ENCODE results near the gene KAT14. TPM values are rescaled to one million over a fixed set of nuclear protein-coding genes. Genes with fewer than 3 reads are reported as not detected.
"Not testable (repeated sequence)": the region's sequence is repeated elsewhere in the genome, so short reads cannot be mapped to it uniquely, and the experiment has no call there.

The KAT14 gene
- total RNA-seq, 1 experiment from 2014 or later = 24.1 TPM

DNA sequence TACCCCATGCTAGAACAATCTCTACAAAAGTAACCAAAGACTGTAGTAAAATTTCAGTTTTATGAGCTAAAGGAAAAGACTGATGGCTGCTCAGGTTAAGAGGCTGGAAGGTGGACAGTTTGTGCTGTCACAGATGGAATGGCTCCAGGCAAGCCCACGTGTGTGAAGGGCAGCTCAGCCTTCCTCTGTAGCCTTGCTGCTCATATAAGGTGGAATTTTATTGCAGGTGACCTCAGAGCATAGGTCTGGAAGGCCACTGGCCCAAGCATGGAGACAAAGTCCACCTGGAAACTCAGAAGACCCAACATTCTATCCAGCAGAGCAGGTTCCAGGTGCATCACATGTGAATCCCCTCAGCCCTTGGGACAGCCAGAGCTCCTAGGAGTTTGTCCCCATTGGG, 53.6 kb downstream of the KAT14 start:
- CTCF ChIA-PET = interaction anchor here (0.6 to 2.6 kb wide), 12 partner anchors 9 to 161 kb away, joined by 3 to 17 read pairs (median 4); no protein-coding TSS in a partner anchor
- H3K36me3 Mint-ChIP-seq = peaks cover 14% of the 10 kb centered on the region
- TF ChIP-seq, protein P1, sequence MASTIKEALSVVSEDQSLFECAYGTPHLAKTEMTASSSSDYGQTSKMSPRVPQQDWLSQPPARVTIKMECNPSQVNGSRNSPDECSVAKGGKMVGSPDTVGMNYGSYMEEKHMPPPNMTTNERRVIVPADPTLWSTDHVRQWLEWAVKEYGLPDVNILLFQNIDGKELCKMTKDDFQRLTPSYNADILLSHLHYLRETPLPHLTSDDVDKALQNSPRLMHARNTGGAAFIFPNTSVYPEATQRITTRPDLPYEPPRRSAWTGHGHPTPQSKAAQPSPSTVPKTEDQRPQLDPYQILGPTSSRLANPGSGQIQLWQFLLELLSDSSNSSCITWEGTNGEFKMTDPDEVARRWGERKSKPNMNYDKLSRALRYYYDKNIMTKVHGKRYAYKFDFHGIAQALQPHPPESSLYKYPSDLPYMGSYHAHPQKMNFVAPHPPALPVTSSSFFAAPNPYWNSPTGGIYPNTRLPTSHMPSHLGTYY (CRISPR knock-in tag; IDR thresholded peaks at IDR 0.05) = no peak
- TF ChIP-seq ZNF263 (CRISPR knock-in tag; IDR thresholded peaks at IDR 0.05; ENCODE audit: low read depth) (no peak), NFE2L1 (CRISPR knock-in tag; IDR thresholded peaks at IDR 0.05) (no peak), IRF2 (CRISPR knock-in tag; IDR thresholded peaks at IDR 0.05; ENCODE audit: borderline replicate concordance, low read depth) (no peak), ELF4 (CRISPR knock-in tag; IDR thresholded peaks at IDR 0.05; ENCODE audit: low read depth) (no peak), CREB1 (CRISPR knock-in tag; IDR thresholded peaks at IDR 0.05) (no peak), TCF7 (CRISPR knock-in tag; IDR thresholded peaks at IDR 0.05; ENCODE audit: low read depth) (no peak), ZNF219 (CRISPR knock-in tag; IDR thresholded peaks at IDR 0.05; ENCODE audit: borderline replicate concordance) (no peak), ZNF121 (CRISPR knock-in tag; IDR thresholded peaks at IDR 0.05) (no peak), ATF1 (CRISPR knock-in tag; IDR thresholded peaks at IDR 0.05) (no peak), TP53 (CRISPR knock-in tag; IDR thresholded peaks at IDR 0.05) (no peak), ESRRA (CRISPR knock-in tag; IDR thresholded peaks at IDR 0.05; ENCODE audit: borderline replicate concordance) (no peak)
- TF ChIP-seq, protein P2, sequence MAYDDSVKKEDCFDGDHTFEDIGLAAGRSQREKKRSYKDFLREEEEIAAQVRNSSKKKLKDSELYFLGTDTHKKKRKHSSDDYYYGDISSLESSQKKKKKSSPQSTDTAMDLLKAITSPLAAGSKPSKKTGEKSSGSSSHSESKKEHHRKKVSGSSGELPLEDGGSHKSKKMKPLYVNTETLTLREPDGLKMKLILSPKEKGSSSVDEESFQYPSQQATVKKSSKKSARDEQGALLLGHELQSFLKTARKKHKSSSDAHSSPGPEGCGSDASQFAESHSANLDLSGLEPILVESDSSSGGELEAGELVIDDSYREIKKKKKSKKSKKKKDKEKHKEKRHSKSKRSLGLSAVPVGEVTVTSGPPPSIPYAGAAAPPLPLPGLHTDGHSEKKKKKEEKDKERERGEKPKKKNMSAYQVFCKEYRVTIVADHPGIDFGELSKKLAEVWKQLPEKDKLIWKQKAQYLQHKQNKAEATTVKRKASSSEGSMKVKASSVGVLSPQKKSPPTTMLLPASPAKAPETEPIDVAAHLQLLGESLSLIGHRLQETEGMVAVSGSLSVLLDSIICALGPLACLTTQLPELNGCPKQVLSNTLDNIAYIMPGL (CRISPR knock-in tag; IDR thresholded peaks at IDR 0.05) = no peak
- POLR2A ChIA-PET = no interaction called here
- no peak for DNase-seq (ENCODE audit: low spot score)
- H3K4me1 Mint-ChIP-seq = no peaks in the 10 kb centered on the region
- no peak overlapping the region for H3K4me3 Mint-ChIP-seq
- no peaks in the 10 kb centered on the region for H3K9me3 Mint-ChIP-seq
- H3K27me3 Mint-ChIP-seq (ENCODE audit: low read depth) = no peaks in the 10 kb centered on the region
- ATAC-seq = no peak
- no peak overlapping the region for H3K27ac Mint-ChIP-seq

DNA sequence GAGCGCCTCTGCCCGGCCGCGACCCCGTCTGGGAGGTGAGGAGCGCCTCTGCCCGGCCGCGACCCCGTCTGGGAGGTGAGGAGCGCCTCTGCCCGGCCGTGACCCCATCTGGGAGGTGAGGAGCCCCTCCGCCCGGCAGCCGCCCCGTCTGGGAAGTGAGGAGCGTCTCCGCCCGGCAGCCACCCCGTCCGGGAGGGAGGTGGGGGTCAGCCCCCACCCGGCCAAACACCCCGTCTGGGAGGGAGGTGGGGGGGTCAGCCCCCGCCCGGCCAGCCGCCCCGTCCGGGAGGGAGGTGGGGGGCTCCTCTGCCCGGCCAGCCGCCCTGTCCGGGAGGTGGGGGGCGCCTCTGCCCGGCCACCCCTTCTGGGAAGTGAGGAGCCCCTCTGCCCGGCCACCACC, 56.8 kb downstream of the KAT14 start:
- ATAC-seq; POLR2A ChIA-PET; H3K4me1 Mint-ChIP-seq; DNase-seq (ENCODE audit: low spot score); CTCF ChIA-PET; H3K36me3 Mint-ChIP-seq; H3K9me3 Mint-ChIP-seq; H3K27ac Mint-ChIP-seq; H3K27me3 Mint-ChIP-seq (ENCODE audit: low read depth); H3K4me3 Mint-ChIP-seq: not testable (repeated sequence)

DNA sequence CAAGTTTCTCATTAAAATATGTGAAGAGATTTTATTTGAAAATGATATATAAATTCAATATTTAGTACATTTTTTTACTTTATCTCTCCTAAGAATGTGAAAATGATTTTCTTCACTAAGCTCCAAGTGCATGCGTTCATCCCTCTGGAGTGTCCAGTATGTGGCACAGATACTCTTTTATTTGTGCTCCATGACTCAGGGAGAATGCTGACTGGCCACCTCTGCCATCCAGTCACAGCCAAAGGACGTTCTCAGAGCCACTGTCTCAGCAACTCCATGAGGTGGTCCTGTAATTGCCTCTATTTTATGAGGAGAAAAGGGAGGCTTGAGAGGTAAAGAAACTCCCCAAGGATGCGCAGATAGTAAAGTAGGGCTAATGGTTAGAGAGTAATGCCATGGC, 58.3 kb downstream of the KAT14 start:
- Mint-ChIP-seq H3K27ac (no peak overlapping the region), H3K36me3 (peaks cover 5% of the 10 kb centered on the region; the same call in 1 of the 2 replicates), H3K4me3 (no peak overlapping the region), H3K9me3 (no peaks in the 10 kb centered on the region), H3K4me1 (no peaks in the 10 kb centered on the region), H3K27me3 (ENCODE audit: low read depth) (no peaks in the 10 kb centered on the region)
- ATAC-seq = no peak
- CTCF ChIA-PET = no interaction called here
- POLR2A ChIA-PET = no interaction called here
- TF ChIP-seq MXD4 (CRISPR knock-in tag; IDR thresholded peaks at IDR 0.05; ENCODE audit: borderline replicate concordance) (no peak), GRHL2 (CRISPR knock-in tag; IDR thresholded peaks at IDR 0.05; ENCODE audit: insufficient replicate concordance, severe bottlenecking) (no peak), NR3C1 (CRISPR knock-in tag; conservative IDR thresholded peaks at IDR 0.05; ENCODE audit: low read depth) (no peak), NR1H2 (CRISPR knock-in tag; IDR thresholded peaks at IDR 0.05) (no peak)
- TF ChIP-seq, protein P3, sequence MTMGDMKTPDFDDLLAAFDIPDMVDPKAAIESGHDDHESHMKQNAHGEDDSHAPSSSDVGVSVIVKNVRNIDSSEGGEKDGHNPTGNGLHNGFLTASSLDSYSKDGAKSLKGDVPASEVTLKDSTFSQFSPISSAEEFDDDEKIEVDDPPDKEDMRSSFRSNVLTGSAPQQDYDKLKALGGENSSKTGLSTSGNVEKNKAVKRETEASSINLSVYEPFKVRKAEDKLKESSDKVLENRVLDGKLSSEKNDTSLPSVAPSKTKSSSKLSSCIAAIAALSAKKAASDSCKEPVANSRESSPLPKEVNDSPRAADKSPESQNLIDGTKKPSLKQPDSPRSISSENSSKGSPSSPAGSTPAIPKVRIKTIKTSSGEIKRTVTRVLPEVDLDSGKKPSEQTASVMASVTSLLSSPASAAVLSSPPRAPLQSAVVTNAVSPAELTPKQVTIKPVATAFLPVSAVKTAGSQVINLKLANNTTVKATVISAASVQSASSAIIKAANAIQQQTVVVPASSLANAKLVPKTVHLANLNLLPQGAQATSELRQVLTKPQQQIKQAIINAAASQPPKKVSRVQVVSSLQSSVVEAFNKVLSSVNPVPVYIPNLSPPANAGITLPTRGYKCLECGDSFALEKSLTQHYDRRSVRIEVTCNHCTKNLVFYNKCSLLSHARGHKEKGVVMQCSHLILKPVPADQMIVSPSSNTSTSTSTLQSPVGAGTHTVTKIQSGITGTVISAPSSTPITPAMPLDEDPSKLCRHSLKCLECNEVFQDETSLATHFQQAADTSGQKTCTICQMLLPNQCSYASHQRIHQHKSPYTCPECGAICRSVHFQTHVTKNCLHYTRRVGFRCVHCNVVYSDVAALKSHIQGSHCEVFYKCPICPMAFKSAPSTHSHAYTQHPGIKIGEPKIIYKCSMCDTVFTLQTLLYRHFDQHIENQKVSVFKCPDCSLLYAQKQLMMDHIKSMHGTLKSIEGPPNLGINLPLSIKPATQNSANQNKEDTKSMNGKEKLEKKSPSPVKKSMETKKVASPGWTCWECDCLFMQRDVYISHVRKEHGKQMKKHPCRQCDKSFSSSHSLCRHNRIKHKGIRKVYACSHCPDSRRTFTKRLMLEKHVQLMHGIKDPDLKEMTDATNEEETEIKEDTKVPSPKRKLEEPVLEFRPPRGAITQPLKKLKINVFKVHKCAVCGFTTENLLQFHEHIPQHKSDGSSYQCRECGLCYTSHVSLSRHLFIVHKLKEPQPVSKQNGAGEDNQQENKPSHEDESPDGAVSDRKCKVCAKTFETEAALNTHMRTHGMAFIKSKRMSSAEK (CRISPR knock-in tag; IDR thresholded peaks at IDR 0.05; ENCODE audit: borderline replicate concordance) = no peak
- TF ChIP-seq, protein P4, sequence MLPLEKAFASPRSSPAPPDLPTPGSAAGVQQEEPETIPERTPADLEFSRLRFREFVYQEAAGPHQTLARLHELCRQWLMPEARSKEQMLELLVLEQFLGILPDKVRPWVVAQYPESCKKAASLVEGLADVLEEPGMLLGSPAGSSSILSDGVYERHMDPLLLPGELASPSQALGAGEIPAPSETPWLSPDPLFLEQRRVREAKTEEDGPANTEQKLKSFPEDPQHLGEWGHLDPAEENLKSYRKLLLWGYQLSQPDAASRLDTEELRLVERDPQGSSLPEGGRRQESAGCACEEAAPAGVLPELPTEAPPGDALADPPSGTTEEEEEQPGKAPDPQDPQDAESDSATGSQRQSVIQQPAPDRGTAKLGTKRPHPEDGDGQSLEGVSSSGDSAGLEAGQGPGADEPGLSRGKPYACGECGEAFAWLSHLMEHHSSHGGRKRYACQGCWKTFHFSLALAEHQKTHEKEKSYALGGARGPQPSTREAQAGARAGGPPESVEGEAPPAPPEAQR (CRISPR knock-in tag; IDR thresholded peaks at IDR 0.05) = no peak
- DNase-seq (ENCODE audit: low spot score) = no peak
